ENCODE measurements around the gene VKORC1.
A peak's percentile ranks its signal among the peaks of the same experiment; 100 is the strongest.

Gene VKORC1

DNA sequence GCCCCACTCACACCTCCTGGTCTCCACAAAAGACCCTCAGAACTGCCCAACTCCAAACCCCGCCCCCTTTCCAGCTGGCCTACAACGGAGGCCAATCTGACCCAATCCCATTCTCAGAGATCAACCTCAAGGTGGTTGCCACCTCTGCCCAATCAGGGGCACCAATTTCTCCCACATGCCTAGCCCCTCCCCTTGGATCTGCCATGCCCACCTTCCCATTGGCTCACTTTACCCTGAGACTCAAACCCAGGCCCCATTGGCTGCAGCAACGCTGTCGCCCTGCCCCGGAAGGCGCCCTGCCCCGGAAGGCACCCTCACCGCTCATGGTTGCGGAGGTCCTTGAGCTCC is 31.1 kb downstream of the VKORC1 start:
- DNase-seq (ENCODE audit: low read depth) = no peak

- no peak for DNase-seq (ENCODE audit: low read depth)
Observed at GRCh38 chr16:31061813-31062440, 32.7 kb downstream of the VKORC1 start.

DNA sequence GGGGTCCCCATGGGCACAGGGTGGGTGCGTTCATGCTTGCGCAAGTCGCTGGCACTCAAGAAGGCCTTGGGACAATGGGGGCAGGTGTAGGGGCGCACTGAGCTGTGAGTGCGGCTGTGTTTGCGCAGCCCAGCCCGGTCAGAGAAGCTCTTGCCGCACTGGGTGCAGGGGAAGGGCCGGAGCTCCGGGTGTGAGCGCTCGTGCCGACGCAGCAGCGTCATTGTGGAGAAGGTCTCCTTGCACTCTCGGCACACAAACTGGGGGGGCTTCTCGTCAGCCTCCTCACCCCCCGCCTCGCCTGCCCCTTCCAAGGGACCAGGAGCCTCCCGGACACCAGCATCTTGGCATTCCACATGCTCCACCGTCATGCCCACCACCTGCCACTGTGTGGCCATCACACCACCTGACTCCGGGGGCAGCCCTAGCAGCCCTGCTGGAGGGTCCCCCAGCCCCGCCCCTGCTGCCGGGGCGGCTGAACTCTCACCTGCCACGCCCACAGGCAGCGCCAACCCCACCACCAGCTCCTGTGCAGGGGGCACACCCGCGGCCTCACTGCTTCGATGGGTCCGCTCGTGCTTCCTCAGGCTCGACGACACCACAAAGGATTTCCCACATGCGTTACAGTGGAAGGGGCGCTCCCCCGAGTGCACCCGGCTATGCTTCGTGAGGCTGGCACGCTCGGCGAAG is 33.3 kb downstream of the VKORC1 start:
- DNase-seq (ENCODE audit: low read depth) = no peak

DNA sequence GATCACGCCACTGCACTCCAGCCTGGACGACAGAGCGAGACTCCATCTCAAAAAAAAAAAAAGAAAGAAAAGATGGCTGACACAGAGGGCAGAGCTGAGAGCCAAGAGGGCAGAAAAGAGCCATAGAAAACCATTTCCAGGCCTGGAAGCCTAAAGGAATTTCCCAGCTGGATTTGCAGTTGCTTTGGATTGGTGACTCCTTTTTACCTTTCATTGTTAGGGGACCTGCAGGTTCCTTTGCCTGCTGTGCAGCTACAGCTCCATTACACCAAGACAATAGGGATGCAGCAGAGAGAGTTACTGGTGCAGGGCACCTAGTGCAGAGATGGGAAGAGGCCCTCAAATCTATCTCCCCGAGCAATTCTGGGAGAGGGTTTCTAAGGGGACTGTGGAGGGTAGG is 39.0 kb downstream of the VKORC1 start:
- no peak for DNase-seq (ENCODE audit: low read depth)

GRCh38 chr16:31052114-31052513 is 42.5 kb downstream of the VKORC1 start:
- peak; percentile 97 for DNase-seq (ENCODE audit: low read depth)

DNA sequence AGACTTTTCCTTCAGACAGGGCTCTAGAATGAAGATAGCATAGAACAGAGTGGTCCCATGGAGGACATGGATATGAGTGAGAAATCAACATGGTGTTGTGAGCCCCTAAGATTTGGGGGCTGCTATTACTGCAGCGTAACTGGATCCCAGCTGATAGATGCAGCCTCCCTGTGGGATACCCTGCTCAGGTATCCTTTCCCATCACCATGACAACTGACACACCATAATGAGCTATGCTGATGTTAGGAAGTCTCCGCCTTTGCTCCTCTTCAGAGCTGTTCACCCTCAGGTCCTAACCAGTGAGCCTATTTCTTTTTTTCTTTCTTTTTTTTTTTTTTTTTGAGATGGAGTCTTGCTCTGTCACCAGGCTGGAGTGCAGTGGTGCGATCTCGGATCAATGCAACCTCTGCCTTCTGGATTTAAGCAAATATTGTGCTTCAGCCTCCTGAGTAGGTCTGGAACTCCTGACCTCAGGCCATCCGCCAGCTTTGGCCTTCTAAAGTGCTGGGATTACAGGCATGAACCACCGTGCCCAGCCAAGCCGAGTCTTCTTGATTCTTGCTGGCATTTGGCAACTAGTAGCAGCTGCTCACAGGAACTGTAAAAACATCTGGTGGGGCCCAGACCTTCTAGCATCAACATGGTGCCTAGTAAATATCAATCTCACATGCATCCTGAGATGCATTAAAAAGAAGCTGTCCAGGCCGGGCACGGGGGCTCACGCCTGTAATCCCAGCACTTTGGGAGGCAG is 44.1 kb downstream of the VKORC1 start:
- no peak for DNase-seq (ENCODE audit: low read depth)

- no peak for DNase-seq (ENCODE audit: low read depth)
Observed at GRCh38 chr16:31043898-31044481, 50.6 kb downstream of the VKORC1 start.

DNA sequence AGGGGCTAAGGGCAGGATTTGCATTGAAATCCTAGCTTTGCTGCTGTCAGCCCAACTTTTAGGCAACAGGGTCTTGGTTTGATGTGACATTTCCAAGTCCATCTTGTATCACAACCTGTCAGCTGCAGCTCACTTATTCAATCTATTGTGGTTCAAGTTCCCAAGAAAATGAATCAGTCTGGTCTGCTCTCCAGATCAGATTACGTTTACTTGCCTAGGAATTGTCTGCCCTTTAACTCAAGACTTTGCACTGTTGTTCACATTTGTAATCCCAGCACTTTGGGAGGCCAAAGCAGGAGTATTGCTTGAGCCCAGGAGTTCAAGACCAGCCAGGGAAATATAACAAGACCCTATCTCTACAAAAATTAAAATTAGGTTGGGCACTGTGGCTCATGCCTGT is 51.2 kb downstream of the VKORC1 start:
- DNase-seq (ENCODE audit: low read depth) = no peak

DNA sequence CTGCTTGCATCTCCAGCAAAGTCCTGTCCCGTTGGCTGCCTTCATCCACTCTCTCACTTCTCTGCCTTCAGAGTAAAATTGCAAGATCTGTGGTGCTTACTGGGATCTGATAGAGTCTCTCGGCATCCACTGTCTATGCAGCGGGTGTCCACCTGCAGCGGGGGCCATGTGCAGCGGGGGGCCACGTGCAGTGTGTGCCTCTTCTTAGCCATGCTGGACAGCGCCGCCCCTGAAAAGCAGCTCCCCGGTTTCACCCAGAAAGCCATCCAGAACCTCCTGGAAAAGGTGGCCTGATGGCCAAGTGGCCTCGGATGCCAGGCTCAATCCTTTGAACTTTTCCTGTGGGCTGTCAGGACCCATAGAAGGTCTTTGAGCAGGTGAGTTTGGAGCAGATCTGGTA is 51.7 kb downstream of the VKORC1 start:
- no peak for DNase-seq (ENCODE audit: low read depth)

All from stromal cell of bone marrow (primary cell).